Gastrocnemius medialis (tissue), 4 donors: ENCODE data around the gene DPYD.

ENCODE experiments used
- CTCF ChIP-seq, 5 experiments: fragments of 450-650 bp in 3 of 5; fragments of 200-600 bp in 2 of 5; sonication (generic) in 2 of 5; IDR thresholded peaks in 4 of 5; conservative IDR thresholded peaks in 1 of 5; 1 replicate in 4 of 5; 2 replicates in 1 of 5; pipeline ENCODE4 v1.5.1; 2016 to 2019; ENCODE audit warnings: antibody characterized with exemption in 5 of 5, mild to moderate bottlenecking in 3 of 5, moderate library complexity in 3 of 5
- POLR2A ChIP-seq, 2 donors: fragments of 450-650 bp; IDR thresholded peaks; one replicate each; pipeline ENCODE4 v1.6.1; 2017; ENCODE audit warnings: antibody characterized with exemption in 2 of 2, mild to moderate bottlenecking in 2 of 2, moderate library complexity in 2 of 2

- TF ChIP-seq CTCF (IDR thresholded peaks at IDR 0.05 in 4 of 5, conservative IDR thresholded peaks at IDR 0.05 in 1 of 5) (no peak), POLR2A (IDR thresholded peaks at IDR 0.05) (no peak)
Measured at GRCh38 chr1:97092824-97093223, 828.0 kb downstream of the DPYD start.
